ENCODE data around the gene STK4.
A peak's percentile ranks its signal among the peaks of the same experiment; 100 is the strongest.

STK4 gene

GRCh38 chr20:45067558-45067957, 101.2 kb downstream of the STK4 start:
- no peak overlapping the region for H3K4me3 ChIP-seq (ENCODE audit: low read length)

GRCh38 chr20:45069261-45069660, 102.9 kb downstream of the STK4 start:
- no peak overlapping the region for H3K4me3 ChIP-seq (ENCODE audit: low read length)
- no peak for DNase-seq (ENCODE audit: low read depth)
- no peak for TF ChIP-seq CTCF (conservative IDR thresholded peaks at IDR 0.05; ENCODE audit: low read depth, low read length)

More at GRCh38 chr20:45067558-45067957, 101.2 kb downstream of the STK4 start:
- DNase-seq (ENCODE audit: low read depth) = no peak
- no peak for TF ChIP-seq CTCF (conservative IDR thresholded peaks at IDR 0.05; ENCODE audit: low read depth, low read length)

- no peak overlapping the region for H3K4me3 ChIP-seq (ENCODE audit: low read length)
- DNase-seq (ENCODE audit: low read depth) = no peak
- TF ChIP-seq CTCF (conservative IDR thresholded peaks at IDR 0.05; ENCODE audit: low read depth, low read length) = no peak
Measured at GRCh38 chr20:45070932-45071632, 104.8 kb downstream of the STK4 start.

- no peak overlapping the region for H3K4me3 ChIP-seq (ENCODE audit: low read length)
- no peak for DNase-seq (ENCODE audit: low read depth)
- TF ChIP-seq CTCF (conservative IDR thresholded peaks at IDR 0.05; ENCODE audit: low read depth, low read length) = no peak
Measured at GRCh38 chr20:45072066-45072465, 105.8 kb downstream of the STK4 start.

GRCh38 chr20:45073221-45073620, 106.9 kb downstream of the STK4 start:
- no peak overlapping the region for H3K4me3 ChIP-seq (ENCODE audit: low read length)
- no peak for DNase-seq (ENCODE audit: low read depth)
- no peak for TF ChIP-seq CTCF (conservative IDR thresholded peaks at IDR 0.05; ENCODE audit: low read depth, low read length)

GRCh38 chr20:45077559-45077958, 111.2 kb downstream of the STK4 start:
- no peak for TF ChIP-seq CTCF (conservative IDR thresholded peaks at IDR 0.05; ENCODE audit: low read depth, low read length)
- DNase-seq (ENCODE audit: low read depth) = no peak
- H3K4me3 ChIP-seq (ENCODE audit: low read length) = no peak overlapping the region

GRCh38 chr20:45080867-45081624, 114.7 kb downstream of the STK4 start:
- no peak overlapping the region for H3K4me3 ChIP-seq (ENCODE audit: low read length)
- no peak for DNase-seq (ENCODE audit: low read depth)
- TF ChIP-seq CTCF (conservative IDR thresholded peaks at IDR 0.05; ENCODE audit: low read depth, low read length) = peak; percentile 66
